HG03432 (cell line): ENCODE measurements around the gene SELENON.

Experiments
- ATAC-seq: cut with Tn5 transposase; IDR thresholded peaks from one replicate; pipeline ENCODE4 v1.9.1; 2021; ENCODE audit warnings: mild to moderate bottlenecking, moderate library complexity; ENCODE audit not compliant: unreplicated experiment

The SELENON gene

GRCh38 chr1:25769625-25770383, 30.2 kb upstream of the SELENON start:
- no peak for ATAC-seq

DNA sequence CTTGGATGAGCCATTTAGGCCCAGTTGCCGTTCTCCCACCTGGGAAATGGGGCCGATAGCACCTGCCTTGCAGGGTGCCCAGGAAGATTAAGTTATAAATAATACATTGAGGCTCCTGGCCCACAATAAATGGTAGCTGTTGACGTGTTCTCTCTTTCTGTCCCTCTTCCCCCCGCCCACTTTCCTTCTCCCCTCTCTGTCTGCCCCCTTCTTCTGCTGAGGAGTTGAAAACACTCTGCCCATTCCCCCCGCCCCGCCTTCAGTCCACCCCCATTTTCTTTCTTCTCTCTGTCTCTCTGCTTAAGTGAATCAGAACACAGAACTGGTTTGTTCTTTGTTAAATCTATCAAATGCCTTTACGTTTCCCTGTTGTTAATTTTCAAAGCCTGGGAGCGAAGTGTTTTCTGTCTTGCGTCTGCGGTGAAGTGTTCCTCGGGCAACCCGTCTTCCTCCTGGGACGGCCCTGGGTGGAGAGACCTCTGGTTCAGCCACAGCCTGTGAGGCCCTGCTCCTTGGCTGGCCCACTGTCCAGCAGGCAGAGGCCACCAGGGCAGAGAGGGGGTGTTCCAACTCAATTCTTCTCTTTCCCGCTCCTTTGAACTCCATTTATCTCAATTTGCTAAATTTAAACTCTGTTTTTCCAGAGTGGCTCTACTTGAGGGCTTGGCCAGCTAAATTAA, 29.3 kb upstream of the SELENON start:
- ATAC-seq = no peak

DNA sequence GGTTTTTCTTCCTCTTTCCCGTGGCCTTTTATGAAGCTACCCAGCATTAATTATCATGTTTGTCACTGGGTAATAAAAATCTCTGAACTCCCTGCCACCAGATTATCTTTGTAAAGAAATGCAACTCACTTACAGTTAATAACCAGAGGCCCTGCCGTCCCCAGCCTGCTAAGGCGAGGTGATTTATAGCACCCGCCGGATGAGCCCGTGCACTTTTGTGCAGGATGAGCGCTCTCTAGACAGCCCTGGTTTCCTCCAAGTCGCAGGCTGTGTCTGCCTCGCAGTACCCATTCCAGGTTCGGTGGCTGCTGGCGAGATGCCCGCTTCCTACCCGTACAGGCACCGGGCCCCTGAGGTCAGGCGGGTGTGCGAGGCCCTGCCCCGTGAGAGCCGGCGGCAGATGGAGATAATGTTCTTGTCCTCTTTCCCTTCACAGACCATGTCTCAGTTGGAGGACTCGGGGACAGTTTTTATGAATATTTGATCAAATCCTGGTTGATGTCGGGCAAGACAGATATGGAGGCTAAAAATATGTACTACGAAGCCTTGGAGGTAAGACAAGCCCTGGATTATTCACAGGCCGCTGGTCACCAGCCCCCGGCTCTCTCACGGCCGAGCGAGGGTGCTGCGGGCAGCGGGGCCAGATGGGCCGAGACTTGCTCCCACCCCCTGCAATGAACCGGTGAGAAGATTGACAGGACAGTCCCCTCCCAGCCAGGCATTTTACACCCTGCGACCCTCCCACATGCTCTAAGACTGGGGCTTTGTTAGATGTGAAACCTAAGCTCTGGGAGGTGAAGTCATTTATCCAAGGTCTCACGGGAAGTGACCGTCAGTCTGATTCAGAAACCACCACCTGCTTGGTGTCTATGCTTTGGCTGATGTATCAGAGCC, 28.5 kb upstream of the SELENON start:
- ATAC-seq = no peak

DNA sequence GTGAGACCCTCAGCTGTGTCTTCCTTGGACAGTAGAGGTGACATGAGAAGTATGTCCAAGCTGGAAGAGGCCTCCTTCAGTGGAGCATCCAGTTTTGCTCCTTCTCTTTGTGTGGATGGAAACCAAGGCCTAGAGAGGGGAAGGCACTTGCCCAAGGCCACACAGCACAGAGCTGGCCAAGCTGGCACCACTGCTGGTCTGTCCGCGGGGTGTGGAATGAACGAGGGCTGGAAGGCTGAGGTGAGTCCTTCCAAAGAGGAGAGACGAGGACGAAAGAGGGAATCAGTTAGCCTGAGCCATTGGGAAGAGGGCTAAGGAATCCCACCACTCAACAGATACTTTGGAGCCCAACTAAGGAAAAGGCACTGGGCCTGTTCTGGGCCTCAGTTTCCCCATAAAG, 27.8 kb upstream of the SELENON start:
- no peak for ATAC-seq

DNA sequence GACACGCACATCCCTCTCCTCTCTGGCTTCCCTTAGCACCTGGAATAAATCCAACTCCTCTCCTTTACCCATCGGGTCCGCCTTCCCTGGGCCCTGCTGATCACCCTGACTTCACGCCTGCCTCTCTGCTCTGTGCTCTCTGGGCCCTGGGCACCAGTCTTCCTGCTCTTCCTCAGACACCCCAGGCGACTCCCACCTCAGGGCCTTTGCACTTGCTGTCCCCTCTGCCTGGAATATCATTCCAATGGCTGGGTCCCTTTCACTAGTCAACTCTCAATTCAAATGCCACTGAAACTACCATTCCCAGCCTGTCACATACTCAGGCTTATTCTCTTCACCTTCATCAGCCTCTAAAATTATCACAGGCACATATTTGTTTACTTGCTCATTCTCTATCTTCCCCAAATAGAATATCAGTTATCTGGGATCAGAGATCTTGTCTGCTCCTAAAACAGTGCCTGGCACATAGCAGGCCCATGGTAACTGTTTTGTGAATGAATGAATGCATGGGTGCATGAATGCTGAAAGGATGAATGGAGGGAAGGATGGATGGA, 27.2 kb upstream of the SELENON start:
- ATAC-seq = no peak

GRCh38 chr1:25773441-25774125, 26.4 kb upstream of the SELENON start:
- no peak for ATAC-seq

DNA sequence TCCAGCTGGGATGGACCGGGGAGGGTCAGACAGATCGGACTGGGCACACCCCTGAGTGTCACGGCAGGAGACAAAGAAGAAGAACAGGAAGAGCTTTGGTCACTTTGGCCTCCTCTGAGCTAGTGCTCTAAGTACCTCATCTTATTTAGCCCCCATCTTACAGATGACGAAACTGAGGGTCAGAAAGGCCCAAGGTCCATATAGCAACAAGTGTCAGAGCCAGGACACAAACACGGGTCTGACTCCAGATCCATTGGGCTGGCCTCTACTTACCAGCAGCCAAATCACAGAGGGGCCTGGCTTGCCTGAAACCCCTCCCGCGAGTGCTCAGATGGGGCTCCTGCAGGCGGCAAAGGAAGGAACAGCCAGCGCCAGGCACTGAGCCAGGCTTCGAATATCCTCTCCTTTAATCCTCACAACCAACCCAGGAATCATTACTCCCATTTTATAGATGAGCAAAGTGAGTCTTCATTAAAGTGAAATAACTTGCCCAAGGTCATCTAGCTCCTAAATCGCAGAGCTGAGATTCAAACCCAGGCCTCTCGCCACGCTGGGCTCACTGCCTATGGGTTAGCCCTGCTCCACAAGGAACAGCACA, 25.7 kb upstream of the SELENON start:
- ATAC-seq = no peak

GRCh38 chr1:25774921-25775771, 24.8 kb upstream of the SELENON start:
- ATAC-seq = no peak

- ATAC-seq = no peak
These were observed 20.6 kb upstream of the SELENON start for GRCh38 chr1:25779388-25779787.

DNA sequence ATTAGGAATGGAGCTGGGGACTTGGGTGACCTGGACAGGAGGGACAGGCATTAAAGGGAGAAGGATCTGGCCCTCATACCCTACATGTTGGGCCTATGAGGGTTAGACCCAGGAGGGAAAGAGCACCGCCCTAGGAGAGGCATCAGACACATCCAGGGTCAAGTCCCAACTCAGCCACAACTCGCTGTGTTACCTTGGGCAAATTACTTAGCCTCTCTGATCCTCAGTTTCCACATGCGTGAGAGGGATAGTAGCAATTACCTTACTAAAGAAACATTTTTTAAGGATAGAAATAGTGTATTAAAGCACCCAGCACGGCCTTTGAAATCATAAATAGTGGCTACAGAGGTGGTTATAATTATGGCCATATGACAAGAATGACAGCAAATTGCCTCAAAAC, 20.1 kb upstream of the SELENON start:
- no peak for ATAC-seq

- no peak for ATAC-seq
These were observed 19.5 kb upstream of the SELENON start for GRCh38 chr1:25780318-25781129.

- ATAC-seq = no peak
These were observed 18.9 kb upstream of the SELENON start for GRCh38 chr1:25781130-25781433.

GRCh38 chr1:25782608-25783201, 17.3 kb upstream of the SELENON start:
- no peak for ATAC-seq

DNA sequence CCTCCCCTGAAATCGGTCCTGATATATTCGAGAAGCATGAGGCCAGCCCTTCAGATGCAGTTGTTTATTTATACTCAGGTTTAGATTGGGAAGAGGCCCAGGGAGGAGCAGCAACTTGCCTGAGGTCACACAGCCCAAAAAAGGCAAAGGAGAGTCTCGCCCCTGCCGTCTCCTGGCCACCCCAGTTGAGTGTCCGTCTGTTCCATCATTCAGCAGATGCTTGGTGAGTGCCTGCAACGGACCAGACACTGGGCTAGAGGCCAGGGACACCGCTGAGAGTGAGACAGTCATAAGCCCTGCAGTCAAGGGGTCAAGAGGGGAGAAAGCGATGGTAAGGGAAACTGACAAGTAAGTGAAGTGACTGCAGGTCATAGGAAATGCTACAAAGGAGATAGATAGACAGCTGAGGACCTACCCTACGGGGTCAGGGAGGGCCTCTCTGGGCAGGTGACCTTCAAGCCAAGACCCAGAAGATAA, 15.4 kb upstream of the SELENON start:
- no peak for ATAC-seq

DNA sequence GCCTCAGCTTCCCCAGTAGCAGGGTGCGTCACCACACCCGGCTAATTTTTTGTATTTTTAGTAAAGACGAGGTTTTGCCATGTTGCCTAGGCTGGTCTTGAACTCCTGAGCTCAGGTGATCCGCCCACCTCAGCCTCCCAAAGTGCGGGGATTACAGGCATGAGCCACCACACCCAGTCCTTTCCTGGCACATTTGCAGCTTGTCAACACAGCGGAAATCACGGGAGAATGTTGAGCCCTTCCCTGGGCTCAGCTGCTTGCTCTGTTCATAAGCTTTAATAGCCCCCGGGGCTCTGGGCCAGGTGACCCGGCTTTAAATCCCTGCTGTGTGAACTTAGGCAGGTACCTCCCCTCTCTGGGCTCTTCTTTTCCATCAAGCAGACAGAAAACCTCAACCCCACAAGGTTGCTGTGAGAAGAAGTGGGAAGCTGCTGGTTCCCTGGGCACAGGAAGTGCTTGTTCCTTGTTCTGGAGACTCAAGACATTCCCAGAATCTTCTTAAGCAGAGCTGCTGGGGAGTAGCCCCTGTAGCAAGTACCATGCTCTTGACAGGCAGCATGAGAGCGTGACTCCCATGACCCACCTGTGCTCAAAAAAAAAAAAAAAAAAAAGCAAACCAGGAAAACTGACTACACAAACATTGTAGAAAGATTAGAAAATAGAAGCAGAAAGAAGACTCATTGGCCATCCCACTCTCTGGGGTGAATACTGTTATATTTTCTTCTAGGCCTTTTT, 14.5 kb upstream of the SELENON start:
- ATAC-seq = no peak

DNA sequence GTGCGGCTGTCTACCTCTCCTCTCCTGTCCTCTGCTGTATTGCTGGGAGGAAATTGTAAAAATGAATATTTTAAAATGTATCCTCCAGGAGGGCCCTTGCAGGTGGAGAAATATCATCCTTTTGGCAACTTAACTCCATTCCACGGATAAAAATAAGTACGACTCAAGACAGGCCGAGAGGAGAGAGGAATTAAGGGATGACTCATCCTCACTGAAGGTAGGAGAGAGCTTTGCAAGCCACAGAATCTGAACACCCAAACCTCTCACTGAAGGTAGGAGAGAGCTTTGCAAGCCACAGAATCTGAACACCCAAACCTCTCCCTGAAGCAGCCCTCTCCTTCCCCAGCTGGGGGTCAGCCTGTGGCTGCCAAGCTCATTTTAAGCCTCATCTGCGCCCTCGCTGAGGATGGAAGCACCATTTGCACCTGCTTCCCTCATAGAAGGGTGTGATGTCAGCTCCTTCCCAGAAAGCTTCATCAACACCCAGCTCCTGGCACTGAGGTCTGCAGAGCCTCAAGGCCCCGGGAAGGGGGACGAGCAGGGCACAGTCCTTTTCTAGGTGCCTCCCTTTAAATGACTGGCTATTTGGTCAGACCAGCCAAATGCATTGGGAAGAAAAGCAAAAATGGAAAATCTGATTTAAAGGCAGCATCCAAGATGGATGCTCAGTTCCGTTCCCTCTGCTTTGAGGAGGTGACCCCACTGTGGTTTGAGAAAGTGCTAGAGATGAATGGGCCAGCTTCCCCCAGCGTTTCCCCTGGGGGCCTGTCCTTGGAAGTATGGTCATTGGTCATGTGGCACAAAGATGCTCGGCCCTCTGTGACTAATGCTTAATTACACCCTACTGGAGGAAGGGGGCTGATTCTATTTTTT, 12.9 kb upstream of the SELENON start:
- ATAC-seq = no peak

- no peak for ATAC-seq
These were observed 12.2 kb upstream of the SELENON start for GRCh38 chr1:25787760-25788166.
